Loucy (cell line): ENCODE measurements around the gene CNTNAP2.

Source experiments
- CTCF ChIP-seq: fragments of 200-600 bp; sonication (generic); conservative IDR thresholded peaks from 2 replicates; pipeline ENCODE4 v1.5.1; 2014; ENCODE audit warnings: mild to moderate bottlenecking, antibody characterized with exemption, low read length
- EZH2phosphoT487 ChIP-seq: fragments of 200-600 bp; IDR thresholded peaks from 2 replicates; pipeline ENCODE4 v1.6.1; 2018; ENCODE audit warnings: antibody characterized with exemption, mild to moderate bottlenecking, moderate library complexity, borderline replicate concordance

- TF ChIP-seq CTCF (no peak), EZH2phosphoT487 (no peak)
Measured at GRCh38 chr7:148290538-148290937, 2173.9 kb downstream of the CNTNAP2 start.
